Fibroblast of pulmonary artery (primary cell): ENCODE measurements around the gene GLB1L2.
"Not testable (repeated sequence)": the region's sequence is repeated elsewhere in the genome, so short reads cannot be mapped to it uniquely, and the experiment has no call there.

ENCODE experiments used
- DNase-seq: peaks from one replicate; pipeline ENCODE4 v3.0.0-alpha.2; 2010; ENCODE audit warnings: low read depth
- H3K4me3 ChIP-seq: replicated peaks from 2 replicates; pipeline ENCODE4 v1.5.1; 2011; ENCODE audit warnings: low read depth, mild to moderate bottlenecking, control low read depth, low read length, moderate library complexity
- TF ChIP-seq, protein P1 (sequence below): IDR thresholded peaks from 2 replicates; pipeline ENCODE4 v1.5.1; 2011; ENCODE audit warnings: mild to moderate bottlenecking, control low read depth, low read length, inconsistent platforms; ENCODE audit errors: missing control alignments

GLB1L2 gene, protein sequence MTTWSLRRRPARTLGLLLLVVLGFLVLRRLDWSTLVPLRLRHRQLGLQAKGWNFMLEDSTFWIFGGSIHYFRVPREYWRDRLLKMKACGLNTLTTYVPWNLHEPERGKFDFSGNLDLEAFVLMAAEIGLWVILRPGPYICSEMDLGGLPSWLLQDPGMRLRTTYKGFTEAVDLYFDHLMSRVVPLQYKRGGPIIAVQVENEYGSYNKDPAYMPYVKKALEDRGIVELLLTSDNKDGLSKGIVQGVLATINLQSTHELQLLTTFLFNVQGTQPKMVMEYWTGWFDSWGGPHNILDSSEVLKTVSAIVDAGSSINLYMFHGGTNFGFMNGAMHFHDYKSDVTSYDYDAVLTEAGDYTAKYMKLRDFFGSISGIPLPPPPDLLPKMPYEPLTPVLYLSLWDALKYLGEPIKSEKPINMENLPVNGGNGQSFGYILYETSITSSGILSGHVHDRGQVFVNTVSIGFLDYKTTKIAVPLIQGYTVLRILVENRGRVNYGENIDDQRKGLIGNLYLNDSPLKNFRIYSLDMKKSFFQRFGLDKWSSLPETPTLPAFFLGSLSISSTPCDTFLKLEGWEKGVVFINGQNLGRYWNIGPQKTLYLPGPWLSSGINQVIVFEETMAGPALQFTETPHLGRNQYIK

DNA sequence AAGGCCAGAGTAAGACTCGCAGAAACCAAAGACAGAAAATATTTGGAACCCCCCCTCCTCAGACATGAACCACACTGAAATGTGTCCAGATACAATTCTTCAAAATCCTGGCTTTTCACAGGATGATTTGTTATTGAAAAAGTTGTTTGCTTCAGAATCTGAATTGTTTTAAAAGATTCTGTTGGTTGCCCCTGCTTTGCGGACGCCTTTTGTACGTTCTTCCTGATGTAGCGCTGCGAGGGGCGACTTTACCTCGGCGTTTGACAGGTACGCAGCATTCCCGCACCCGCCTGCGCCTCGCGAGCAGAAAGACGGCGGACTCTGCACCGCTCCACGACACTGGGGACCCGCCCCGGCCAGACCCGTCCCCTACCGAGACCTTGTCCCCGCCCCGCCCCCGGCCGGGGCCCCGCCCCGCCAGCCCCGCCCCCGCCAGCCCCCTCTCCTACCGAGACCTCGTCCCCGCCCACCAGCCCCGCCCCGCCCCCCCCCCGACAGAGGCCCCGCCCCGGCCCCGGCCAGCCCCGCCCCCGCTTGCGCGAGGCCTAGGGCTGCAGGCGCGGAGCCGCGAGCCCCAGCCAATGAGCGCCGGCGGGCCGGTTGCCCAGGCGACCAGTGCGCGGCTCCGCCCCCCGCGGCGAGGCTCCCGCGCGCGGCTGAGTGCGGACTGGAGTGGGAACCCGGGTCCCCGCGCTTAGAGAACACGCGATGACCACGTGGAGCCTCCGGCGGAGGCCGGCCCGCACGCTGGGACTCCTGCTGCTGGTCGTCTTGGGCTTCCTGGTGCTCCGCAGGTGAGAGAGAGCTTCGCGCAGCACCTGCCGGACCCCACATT, at the start of gene GLB1L2:
Gene GLB1L2 (plus strand): TSS at position 635 of the 835 bp plus-strand sequence. CDS start 74 bp downstream, at position 709.
- H3K4me3 ChIP-seq: peak within 1 kb of the TSS; percentile 42
- peak; percentile 38 for DNase-seq
- TF ChIP-seq, protein P1, sequence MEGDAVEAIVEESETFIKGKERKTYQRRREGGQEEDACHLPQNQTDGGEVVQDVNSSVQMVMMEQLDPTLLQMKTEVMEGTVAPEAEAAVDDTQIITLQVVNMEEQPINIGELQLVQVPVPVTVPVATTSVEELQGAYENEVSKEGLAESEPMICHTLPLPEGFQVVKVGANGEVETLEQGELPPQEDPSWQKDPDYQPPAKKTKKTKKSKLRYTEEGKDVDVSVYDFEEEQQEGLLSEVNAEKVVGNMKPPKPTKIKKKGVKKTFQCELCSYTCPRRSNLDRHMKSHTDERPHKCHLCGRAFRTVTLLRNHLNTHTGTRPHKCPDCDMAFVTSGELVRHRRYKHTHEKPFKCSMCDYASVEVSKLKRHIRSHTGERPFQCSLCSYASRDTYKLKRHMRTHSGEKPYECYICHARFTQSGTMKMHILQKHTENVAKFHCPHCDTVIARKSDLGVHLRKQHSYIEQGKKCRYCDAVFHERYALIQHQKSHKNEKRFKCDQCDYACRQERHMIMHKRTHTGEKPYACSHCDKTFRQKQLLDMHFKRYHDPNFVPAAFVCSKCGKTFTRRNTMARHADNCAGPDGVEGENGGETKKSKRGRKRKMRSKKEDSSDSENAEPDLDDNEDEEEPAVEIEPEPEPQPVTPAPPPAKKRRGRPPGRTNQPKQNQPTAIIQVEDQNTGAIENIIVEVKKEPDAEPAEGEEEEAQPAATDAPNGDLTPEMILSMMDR: no peak

DNA sequence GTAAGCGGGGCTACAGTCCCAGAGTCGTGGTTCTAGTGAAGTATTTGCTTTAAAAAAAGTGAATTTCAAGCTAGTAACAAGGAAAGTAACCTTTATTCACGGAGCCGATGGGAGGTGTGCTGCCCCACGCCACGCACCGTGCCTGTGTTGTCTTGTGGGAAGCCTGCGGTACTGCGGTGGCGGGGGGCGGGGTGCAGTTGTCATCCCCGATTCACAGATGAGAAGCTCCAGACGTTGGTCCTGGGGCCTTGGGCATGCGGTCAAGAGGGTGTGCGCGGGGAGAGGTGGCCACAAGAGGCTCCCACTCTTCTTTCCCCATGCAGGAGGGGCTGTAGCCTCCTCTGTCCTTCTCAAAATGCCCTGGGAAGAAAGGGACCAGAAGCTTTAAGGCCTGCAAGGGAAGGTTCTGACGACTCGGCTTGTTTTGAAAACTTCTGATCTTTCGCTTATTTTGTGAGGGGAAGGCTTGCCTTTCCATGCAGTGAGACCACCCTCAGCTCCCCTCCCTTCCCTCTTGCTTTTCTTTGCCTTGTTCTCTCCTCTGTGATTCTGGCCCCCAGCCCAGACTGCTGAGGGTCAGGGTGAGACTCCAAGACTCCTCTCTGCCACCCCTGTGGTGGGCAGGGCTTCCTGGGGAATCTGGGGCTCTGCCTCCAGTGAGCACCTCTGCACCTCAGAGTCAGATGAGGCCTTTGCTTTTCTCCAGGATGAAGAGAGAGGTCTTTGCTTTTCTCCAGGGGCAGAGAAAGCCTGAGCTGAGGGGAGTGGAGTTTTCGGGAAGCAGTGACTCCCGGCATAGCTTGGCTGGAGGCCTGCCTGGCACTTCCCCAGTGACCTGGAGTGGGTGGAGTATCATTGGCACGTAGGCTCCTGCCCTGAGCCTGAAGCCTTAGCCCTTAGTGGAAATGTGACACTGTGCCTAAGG, 49.4 kb upstream of the GLB1L2 start:
- TF ChIP-seq, protein P1: no peak
- H3K4me3 ChIP-seq: no peak overlapping the region
- DNase-seq: no peak

DNA sequence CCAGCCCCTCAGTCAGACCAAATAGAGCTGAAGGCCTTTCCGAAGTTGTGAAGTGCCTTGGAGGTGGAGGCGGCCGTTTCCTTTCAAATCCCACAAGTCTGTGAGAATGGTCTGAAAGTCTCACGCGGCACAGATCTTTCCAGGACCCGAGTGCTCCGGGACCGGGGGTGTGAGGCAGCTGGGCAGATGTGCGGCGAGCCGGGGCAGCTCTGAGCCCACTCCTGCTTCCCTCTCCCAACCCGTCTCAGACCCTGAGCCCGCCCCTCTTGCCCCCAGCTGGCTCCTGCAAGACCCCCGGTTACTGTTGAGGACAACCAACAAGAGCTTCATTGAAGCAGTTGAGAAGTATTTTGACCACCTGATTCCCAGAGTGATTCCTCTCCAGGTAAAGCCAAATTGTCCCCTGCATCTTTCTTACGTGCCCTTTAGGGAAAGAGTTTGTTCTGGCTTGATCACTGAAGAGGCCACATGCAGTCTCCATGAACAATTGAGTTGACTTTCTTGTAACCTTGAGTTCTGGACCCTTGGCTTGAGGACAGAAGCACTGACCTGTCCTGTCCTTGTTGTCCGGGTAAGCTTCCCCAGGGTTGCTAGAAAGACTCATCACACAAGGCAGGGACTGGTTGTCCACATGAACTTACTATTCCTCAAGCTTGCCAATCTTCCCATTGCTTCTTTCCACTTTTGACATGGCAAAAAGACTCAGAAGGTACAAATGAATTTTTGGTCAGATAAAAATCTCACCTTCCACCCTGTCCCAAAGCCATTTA, 48.1 kb upstream of the GLB1L2 start:
- no peak overlapping the region for H3K4me3 ChIP-seq
- DNase-seq: no peak
- TF ChIP-seq, protein P1: no peak

DNA sequence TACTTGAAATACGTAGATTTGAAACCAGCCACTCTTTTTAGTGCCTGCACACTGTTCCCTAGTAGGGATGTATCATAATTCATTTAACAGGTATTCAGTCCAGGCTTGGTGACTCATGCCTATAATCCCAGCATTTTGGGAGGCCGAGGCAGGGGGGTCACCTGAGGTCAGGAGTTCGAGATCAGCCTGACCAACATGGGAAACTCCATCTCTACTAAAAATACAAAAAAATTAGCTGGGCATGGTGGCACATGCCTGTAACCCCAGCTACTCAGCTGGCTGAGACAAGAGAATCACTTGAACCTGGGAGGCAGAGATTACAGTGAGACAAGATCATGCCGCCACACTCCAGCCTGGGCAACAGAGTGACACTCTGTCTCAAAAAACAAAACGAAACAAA, 47.4 kb upstream of the GLB1L2 start:
- not testable (repeated sequence) for DNase-seq

DNA sequence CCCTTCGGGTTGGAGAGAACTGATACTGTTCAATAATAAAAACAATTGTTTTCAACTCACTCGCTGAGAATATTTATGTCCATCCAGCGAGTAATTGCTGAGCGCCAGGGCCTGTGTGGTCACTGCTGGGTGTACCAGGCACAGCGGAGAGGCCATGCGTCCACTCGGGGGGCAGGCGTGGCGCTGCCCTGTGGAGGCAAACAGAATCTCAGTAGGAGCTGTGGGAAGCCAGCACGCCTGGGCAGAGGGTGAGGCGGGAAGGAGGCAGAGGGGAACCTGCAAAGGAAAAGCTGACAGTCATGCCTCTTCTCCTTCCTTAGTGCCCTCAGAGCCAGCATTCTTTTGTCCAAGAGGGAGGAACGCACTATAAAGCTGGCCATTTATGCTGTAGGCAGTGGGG, 44.2 kb upstream of the GLB1L2 start:
- no peak overlapping the region for H3K4me3 ChIP-seq
- no peak for DNase-seq
- TF ChIP-seq, protein P1: no peak

More for the DNA sequence above, 47.4 kb upstream of the GLB1L2 start:
- not testable (repeated sequence) for H3K4me3 ChIP-seq

DNA sequence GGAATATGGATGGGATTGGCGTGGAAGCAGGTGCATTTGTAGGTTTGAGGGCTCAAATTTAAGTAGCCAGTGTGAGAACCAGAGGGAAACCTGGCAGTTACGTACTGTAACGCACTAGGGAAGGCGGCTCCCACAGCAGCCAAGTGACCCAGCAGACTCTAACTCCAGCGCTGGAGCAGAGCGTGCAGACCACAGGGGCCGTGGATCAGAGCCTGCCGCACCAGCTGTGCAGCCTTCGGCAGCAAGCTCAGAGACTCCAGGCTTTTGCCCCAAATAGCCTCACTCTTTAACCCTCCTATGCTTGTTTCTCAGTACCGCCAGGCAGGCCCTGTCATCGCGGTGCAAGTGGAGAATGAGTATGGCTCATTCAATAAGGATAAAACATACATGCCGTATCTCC, 43.3 kb upstream of the GLB1L2 start:
- no peak for DNase-seq
- TF ChIP-seq, protein P1: no peak
- no peak overlapping the region for H3K4me3 ChIP-seq
